NB4 (cell line): ENCODE results near the gene CNTNAP2.

Experiments
- DNase-seq: peaks from one replicate; pipeline ENCODE4 v3.0.0; 2010; ENCODE audit warnings: low read depth
- H3K4me3 ChIP-seq: one replicate; pipeline ENCODE4 v1.5.1; 2011; ENCODE audit warnings: mild to moderate bottlenecking, low read depth, low read length, moderate library complexity
- MYC ChIP-seq: IDR thresholded peaks from 2 replicates; pipeline ENCODE4 v1.6.1; 2011; ENCODE audit warnings: low read depth, low read length
- POLR2A ChIP-seq: IDR thresholded peaks from 2 replicates; pipeline ENCODE4 v1.6.1; 2011; ENCODE audit warnings: mild to moderate bottlenecking; ENCODE audit not compliant: insufficient read length; ENCODE audit errors: extremely low read depth
- TF ChIP-seq, protein P1 (sequence below): IDR thresholded peaks from 2 replicates; pipeline ENCODE4 v1.6.1; 2011; ENCODE audit warnings: low read depth, low read length
- TF ChIP-seq, protein P2 (sequence below): IDR thresholded peaks from one replicate; pipeline ENCODE4 v1.5.1; 2012; ENCODE audit warnings: low read depth, low read length

CNTNAP2 gene

DNA sequence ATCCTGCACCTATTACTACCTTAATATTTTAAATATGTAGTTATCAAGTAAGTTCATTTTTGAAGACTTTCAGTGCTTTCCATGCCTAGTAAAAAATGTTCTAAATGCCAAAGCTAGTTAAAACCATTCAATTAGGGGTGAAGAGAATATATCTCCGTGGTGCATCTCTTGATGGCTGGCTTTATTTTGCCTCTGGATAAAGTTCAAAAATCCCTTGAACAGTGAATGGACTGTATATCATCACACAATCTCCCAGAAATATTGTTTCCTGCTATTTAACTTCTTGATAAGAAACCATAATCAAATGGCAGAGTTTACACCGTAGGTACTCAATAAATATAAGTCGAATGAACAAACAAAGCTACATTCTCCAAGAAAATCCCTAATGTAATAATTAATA, 1360.9 kb downstream of the CNTNAP2 start:
- no peak overlapping the region for H3K4me3 ChIP-seq
- DNase-seq: no peak
- TF ChIP-seq POLR2A (no peak), MYC (no peak)
- TF ChIP-seq, protein P1, sequence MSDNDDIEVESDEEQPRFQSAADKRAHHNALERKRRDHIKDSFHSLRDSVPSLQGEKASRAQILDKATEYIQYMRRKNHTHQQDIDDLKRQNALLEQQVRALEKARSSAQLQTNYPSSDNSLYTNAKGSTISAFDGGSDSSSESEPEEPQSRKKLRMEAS: no peak
- TF ChIP-seq, protein P2, sequence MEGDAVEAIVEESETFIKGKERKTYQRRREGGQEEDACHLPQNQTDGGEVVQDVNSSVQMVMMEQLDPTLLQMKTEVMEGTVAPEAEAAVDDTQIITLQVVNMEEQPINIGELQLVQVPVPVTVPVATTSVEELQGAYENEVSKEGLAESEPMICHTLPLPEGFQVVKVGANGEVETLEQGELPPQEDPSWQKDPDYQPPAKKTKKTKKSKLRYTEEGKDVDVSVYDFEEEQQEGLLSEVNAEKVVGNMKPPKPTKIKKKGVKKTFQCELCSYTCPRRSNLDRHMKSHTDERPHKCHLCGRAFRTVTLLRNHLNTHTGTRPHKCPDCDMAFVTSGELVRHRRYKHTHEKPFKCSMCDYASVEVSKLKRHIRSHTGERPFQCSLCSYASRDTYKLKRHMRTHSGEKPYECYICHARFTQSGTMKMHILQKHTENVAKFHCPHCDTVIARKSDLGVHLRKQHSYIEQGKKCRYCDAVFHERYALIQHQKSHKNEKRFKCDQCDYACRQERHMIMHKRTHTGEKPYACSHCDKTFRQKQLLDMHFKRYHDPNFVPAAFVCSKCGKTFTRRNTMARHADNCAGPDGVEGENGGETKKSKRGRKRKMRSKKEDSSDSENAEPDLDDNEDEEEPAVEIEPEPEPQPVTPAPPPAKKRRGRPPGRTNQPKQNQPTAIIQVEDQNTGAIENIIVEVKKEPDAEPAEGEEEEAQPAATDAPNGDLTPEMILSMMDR: no peak

DNA sequence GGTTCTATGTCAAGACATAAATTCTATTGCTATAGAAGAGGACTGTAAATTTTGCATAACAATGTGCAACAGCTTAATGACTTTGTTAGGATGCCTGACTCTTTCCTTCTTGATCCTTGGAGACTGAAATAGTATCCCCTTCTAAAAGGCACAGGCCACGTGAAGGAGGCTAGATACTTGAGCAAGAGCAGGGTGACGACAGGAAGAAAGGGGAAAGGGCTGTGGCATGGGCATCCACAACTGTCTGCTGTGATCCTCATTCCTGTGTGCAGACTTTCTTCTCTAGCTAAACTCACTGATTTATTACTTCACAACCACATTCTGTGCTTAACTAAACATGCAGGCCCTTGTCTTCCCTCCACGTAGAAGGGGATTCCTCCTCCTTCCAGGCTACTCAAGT, 1362.2 kb downstream of the CNTNAP2 start:
- TF ChIP-seq, protein P1: no peak
- no peak for TF ChIP-seq POLR2A
- TF ChIP-seq MYC: no peak
- TF ChIP-seq, protein P2: no peak
- no peak overlapping the region for H3K4me3 ChIP-seq
- DNase-seq: no peak

DNA sequence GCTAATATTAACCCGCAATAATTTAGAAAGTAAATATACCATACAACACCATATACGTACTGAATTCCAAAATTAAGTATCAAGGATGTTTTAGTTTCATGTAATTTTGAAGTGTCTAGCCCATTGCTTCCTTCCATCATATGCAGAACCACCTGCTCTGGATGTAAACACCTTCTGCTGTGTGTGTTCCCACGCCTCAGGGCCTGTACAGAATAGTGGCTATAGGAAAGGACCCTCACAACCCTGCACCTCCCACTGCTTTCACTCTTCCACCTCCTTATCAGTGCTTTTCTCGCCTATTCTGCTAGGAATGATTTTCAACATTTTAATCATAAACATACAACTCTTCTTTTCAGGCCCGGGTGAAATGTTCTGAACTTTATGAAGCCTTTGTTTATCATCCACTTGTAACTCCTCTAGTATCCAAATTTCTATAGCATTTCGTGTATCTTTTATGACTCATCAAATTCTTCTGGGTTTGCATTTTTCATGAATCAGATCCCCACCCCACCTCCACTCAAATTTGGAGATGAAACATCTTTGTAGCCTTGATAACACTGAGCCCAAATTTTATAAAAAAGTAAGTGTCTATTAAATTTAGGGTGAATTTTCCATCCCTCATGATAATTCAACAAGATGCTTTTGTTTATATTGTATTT, 1367.2 kb downstream of the CNTNAP2 start:
- DNase-seq: no peak
- TF ChIP-seq POLR2A (no peak), MYC (no peak)
- TF ChIP-seq, protein P2: no peak
- TF ChIP-seq, protein P1: no peak
- no peak overlapping the region for H3K4me3 ChIP-seq

DNA sequence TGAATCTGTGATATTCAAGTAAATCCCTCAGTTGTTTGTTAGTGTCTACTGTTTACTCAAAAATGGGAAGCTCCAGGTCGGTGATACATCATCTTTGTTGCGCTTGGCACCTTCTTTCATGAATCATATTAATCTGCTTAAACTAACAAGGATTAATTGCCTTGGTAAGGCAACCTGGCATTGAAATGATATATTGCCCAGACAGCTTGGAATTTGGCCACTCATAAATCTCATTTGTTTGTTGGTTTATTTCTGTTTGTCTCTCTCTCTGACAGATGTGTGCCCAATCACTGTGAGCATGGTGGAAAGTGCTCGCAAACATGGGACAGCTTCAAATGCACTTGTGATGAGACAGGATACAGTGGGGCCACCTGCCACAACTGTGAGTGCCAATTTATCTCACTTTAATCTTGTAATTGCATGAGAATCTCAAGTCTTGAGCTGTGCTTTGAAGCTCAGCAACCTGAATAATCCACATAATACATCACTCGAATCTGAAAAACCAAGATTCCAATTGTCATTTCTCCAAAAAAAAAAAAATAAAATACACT, 1369.1 kb downstream of the CNTNAP2 start:
- H3K4me3 ChIP-seq: no peak overlapping the region
- DNase-seq: no peak
- TF ChIP-seq MYC: no peak
- TF ChIP-seq POLR2A: no peak
- TF ChIP-seq, protein P2: no peak
- TF ChIP-seq, protein P1: no peak

DNA sequence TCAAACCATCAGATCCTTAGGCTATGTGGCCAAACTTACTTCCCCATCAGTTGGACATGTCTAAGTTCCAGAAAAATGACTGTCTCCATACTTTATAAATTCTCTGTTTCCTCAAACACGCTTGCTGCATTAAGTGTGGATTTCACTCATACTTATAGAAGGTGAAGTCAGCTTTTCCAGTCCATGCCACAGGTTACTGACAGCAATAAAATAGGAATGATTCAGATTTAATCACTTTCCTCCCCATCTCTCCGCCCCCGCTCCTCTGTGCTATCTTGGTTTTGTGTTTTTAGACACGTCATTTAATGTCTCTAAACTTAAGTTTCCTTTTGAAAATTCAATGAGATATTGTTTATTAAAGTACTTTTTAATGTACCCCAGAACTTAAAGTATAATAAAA, 1376.0 kb downstream of the CNTNAP2 start:
- TF ChIP-seq, protein P2: no peak
- TF ChIP-seq MYC: no peak
- TF ChIP-seq, protein P1: no peak
- no peak for TF ChIP-seq POLR2A

More for the DNA sequence above, 1376.0 kb downstream of the CNTNAP2 start:
- H3K4me3 ChIP-seq: no peak overlapping the region
- no peak for DNase-seq
